Cardiac fibroblast (primary cell): ENCODE results near the gene WWC1.

Experiments
- DNase-seq, 2 donors: peaks; one replicate each; pipeline versions ENCODE4 v3.0.0 to v3.0.0-alpha.2; 2010; ENCODE audit warnings: low read depth in 2 of 2
- H3K4me3 ChIP-seq, 2 donors: replicated peaks in 1 of 2; 1 replicate in 1 of 2; 2 replicates in 1 of 2; pipeline ENCODE4 v1.5.1; 2011; ENCODE audit warnings: low read depth in 2 of 2, low read length in 2 of 2, mild to moderate bottlenecking in 2 of 2, moderate library complexity in 1 of 2
- TF ChIP-seq, protein P1 (sequence below): IDR thresholded peaks from one replicate; pipeline ENCODE4 v1.5.1; 2011; ENCODE audit warnings: low read depth, mild to moderate bottlenecking, low read length, inconsistent platforms

Gene WWC1

GRCh38 chr5:168513861-168514428 is 222.5 kb downstream of the WWC1 start:
- H3K4me3 ChIP-seq: no peak overlapping the region
- DNase-seq: peak in 1 of 2 donors; percentile 4
- TF ChIP-seq, protein P1, sequence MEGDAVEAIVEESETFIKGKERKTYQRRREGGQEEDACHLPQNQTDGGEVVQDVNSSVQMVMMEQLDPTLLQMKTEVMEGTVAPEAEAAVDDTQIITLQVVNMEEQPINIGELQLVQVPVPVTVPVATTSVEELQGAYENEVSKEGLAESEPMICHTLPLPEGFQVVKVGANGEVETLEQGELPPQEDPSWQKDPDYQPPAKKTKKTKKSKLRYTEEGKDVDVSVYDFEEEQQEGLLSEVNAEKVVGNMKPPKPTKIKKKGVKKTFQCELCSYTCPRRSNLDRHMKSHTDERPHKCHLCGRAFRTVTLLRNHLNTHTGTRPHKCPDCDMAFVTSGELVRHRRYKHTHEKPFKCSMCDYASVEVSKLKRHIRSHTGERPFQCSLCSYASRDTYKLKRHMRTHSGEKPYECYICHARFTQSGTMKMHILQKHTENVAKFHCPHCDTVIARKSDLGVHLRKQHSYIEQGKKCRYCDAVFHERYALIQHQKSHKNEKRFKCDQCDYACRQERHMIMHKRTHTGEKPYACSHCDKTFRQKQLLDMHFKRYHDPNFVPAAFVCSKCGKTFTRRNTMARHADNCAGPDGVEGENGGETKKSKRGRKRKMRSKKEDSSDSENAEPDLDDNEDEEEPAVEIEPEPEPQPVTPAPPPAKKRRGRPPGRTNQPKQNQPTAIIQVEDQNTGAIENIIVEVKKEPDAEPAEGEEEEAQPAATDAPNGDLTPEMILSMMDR: no peak
